GM12878 (cell line): Measurements from ENCODE around the gene VSIG10L2. TPM values are rescaled to one million over a fixed set of nuclear protein-coding genes. Genes with fewer than 3 reads are reported as not detected.
A peak's percentile ranks its signal among the peaks of the same experiment; 100 is the strongest.

Experiments
- ASH2L ChIP-seq: fragments of 300-600, 200-600 bp; sonication (generic); IDR thresholded peaks from 2 replicates; pipeline ENCODE4 v1.6.1; 2017; ENCODE audit warnings: low read depth, mild to moderate bottlenecking, borderline replicate concordance
- BCL11A ChIP-seq: IDR thresholded peaks from 2 replicates; pipeline ENCODE4 v1.6.1; 2011; ENCODE audit warnings: low read depth, low read length
- CBX3 ChIP-seq: fragments of 200-600 bp; sonication (generic); IDR thresholded peaks from 2 replicates; pipeline ENCODE4 v1.6.1; 2016; ENCODE audit warnings: low read depth, borderline replicate concordance
- CREM ChIP-seq: IDR thresholded peaks from 2 replicates; pipeline ENCODE4 v1.6.1; 2014; ENCODE audit warnings: antibody characterized with exemption, low read depth
- DPF2 ChIP-seq: fragments of 450-650 bp; IDR thresholded peaks from 2 replicates; pipeline ENCODE4 v1.6.1; 2017; ENCODE audit warnings: mild to moderate bottlenecking
- EP300 ChIP-seq, 2 experiments: fragments of 150-350 bp in 1 of 2; IDR thresholded peaks; 2 replicates each; pipeline ENCODE4 v1.6.1; 2011 to 2012; ENCODE audit warnings: low read depth in 2 of 2, low read length in 2 of 2, borderline replicate concordance in 1 of 2, improper control_type of control experiment in 1 of 2, inconsistent platforms in 1 of 2; ENCODE audit not compliant: control insufficient read depth in 1 of 2
- ETV6 ChIP-seq, 2 experiments: fragments of 450-650 bp in 1 of 2; IDR thresholded peaks in 1 of 2; conservative IDR thresholded peaks in 1 of 2; 2 replicates each; pipeline ENCODE4 v1.6.1; 2014; ENCODE audit warnings: antibody characterized with exemption in 1 of 2, borderline replicate concordance in 1 of 2, low read depth in 1 of 2, mild to moderate bottlenecking in 1 of 2, moderate library complexity in 1 of 2
- EZH2 ChIP-seq: IDR thresholded peaks from 2 replicates; pipeline ENCODE4 v1.6.1; 2012; ENCODE audit warnings: low read depth, mild to moderate bottlenecking, control low read depth, inconsistent platforms, low read length, borderline replicate concordance; ENCODE audit not compliant: control insufficient read depth
- FOXK2 ChIP-seq: fragments of 450-650 bp; IDR thresholded peaks from 2 replicates; pipeline ENCODE4 v1.6.1; 2017; ENCODE audit warnings: mild to moderate bottlenecking, moderate library complexity
- IKZF2 ChIP-seq, 2 experiments: fragments of 450-650 bp; IDR thresholded peaks; 2 replicates each; pipeline ENCODE4 v1.6.1; 2017; ENCODE audit warnings: mild to moderate bottlenecking in 2 of 2, moderate library complexity in 2 of 2
- KLF5 ChIP-seq: fragments of 450-650 bp; IDR thresholded peaks from 2 replicates; pipeline ENCODE4 v1.6.1; 2014; ENCODE audit warnings: mild to moderate bottlenecking; ENCODE audit not compliant: partially characterized antibody
- NFYB ChIP-seq: IDR thresholded peaks from 2 replicates; pipeline ENCODE4 v1.6.1; 2011; ENCODE audit warnings: low read depth, mild to moderate bottlenecking, low read length, improper control_type of control experiment, moderate library complexity; ENCODE audit not compliant: insufficient read depth
- POLR2A ChIP-seq: IDR thresholded peaks from 2 replicates; pipeline ENCODE4 v1.6.1; 2011; ENCODE audit warnings: low read depth, mild to moderate bottlenecking, low read length
- RCOR1 ChIP-seq: conservative IDR thresholded peaks from 2 replicates; pipeline ENCODE4 v1.6.1; 2012; ENCODE audit warnings: low read depth, low read length, improper control_type of control experiment
- SIN3A ChIP-seq: IDR thresholded peaks from 2 replicates; pipeline ENCODE4 v1.6.1; 2012; ENCODE audit warnings: low read depth, low read length, improper control_type of control experiment
- TCF12 ChIP-seq: IDR thresholded peaks from 2 replicates; pipeline ENCODE4 v1.6.1; 2011; ENCODE audit warnings: low read depth, mild to moderate bottlenecking, low read length
- YY1 ChIP-seq: IDR thresholded peaks from 2 replicates; pipeline ENCODE4 v1.6.1; 2011; ENCODE audit warnings: low read depth, mild to moderate bottlenecking, low read length
- ZNF24 ChIP-seq: fragments of 450-650 bp; IDR thresholded peaks from 2 replicates; pipeline ENCODE4 v1.6.1; 2017; ENCODE audit warnings: antibody characterized with exemption, mild to moderate bottlenecking
- ZNF274 ChIP-seq: IDR thresholded peaks from one replicate; pipeline ENCODE4 v1.8.0; 2011; ENCODE audit not compliant: insufficient read length, insufficient read depth
- ZSCAN29 ChIP-seq: fragments of 450-650 bp; IDR thresholded peaks from 2 replicates; pipeline ENCODE4 v1.6.1; 2017; ENCODE audit warnings: mild to moderate bottlenecking, moderate library complexity
- polyA plus RNA-seq, 11 experiments: library from polyadenylated mRNA; depleted of rRNA in 4 of 11; unstranded in 6 of 11; stranded (reverse) in 5 of 11; fragments of >200 nt; fragmentation: Nextera tagmentation in 4 of 11; fragmentation: Illumina TruSeq in 1 of 11; extraction: Ambion mirVana in 4 of 11; extraction: Trizol in 1 of 11; gene quantifications; 1 replicate in 1 of 11; 2 replicates in 10 of 11; pipeline versions ENCODE4 v1.2.1 to v1.2.3, GENCODE V29; 2011 to 2016; ENCODE audit warnings: inconsistent platforms in 2 of 11, missing spikeins in 2 of 11, low read depth in 1 of 11
- total RNA-seq, 4 experiments: library from RNA; depleted of rRNA in 3 of 4; stranded (reverse); fragments of >200 nt in 3 of 4; fragmentation: Illumina TruSeq in 1 of 4; extraction: Trizol in 1 of 4; gene quantifications; 2 replicates each; pipeline versions ENCODE4 v1.2.1 to v1.2.3, GENCODE V29; 2013 to 2021
- TF ChIP-seq, protein P1 (sequence below): fragments of 450-650 bp; IDR thresholded peaks from 2 replicates; pipeline ENCODE4 v1.6.1; 2017; ENCODE audit warnings: mild to moderate bottlenecking, moderate library complexity
- TF ChIP-seq, protein P2 (sequence below): fragments of 450-650 bp; IDR thresholded peaks from 2 replicates; pipeline ENCODE4 v1.6.1; 2017; ENCODE audit warnings: mild to moderate bottlenecking
- TF ChIP-seq, protein P3 (sequence below): fragments of 450-650 bp; IDR thresholded peaks from 2 replicates; pipeline ENCODE4 v1.6.1; 2017; ENCODE audit warnings: antibody characterized with exemption, mild to moderate bottlenecking, moderate library complexity

VSIG10L2 gene
- total and polyA plus RNA-seq, 10 of the 15 experiments (the other 5 are each of a cell fraction or from before 2014, with no cell fraction given) = 0.02 TPM; not detected in 9

DNA sequence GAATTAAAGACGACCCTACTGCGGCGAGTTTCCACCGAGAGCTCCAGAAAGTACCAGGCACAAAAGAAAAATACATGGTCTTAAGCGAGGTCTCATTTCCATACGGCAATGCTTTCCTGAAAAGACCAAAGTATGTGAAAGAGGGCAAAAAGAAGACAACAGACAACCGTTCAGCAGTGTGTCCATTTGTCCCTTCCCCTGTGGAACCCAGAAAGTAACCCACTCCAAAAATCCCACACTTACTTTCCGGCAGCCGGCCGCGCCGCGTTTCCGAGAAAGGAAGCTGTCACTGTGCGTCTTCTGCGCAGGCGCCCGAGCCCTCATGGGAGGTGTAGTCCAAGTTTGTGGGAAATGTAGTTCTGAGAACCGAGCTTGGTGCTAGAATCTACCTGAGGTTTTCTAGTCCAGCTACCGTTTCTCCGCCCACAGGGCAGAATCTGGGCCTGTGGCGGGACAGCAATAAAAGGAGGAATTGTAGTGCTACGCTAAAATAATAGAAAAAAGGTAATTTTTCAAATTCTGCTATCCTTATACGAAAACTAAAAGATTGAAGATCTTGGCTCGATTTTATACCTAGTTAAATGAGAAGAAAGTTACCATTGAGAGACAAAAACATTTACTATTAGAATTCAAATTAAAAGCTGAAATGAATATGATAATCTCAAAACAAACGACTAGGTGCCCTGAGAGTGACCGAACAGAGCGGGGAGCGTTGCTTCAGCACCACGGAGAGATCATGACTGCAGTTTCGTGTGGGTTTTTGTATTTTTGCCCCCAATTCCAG is 42.7 kb upstream of the VSIG10L2 start, which contains the start of gene PUS3 (continued):
- TF ChIP-seq, protein P1, sequence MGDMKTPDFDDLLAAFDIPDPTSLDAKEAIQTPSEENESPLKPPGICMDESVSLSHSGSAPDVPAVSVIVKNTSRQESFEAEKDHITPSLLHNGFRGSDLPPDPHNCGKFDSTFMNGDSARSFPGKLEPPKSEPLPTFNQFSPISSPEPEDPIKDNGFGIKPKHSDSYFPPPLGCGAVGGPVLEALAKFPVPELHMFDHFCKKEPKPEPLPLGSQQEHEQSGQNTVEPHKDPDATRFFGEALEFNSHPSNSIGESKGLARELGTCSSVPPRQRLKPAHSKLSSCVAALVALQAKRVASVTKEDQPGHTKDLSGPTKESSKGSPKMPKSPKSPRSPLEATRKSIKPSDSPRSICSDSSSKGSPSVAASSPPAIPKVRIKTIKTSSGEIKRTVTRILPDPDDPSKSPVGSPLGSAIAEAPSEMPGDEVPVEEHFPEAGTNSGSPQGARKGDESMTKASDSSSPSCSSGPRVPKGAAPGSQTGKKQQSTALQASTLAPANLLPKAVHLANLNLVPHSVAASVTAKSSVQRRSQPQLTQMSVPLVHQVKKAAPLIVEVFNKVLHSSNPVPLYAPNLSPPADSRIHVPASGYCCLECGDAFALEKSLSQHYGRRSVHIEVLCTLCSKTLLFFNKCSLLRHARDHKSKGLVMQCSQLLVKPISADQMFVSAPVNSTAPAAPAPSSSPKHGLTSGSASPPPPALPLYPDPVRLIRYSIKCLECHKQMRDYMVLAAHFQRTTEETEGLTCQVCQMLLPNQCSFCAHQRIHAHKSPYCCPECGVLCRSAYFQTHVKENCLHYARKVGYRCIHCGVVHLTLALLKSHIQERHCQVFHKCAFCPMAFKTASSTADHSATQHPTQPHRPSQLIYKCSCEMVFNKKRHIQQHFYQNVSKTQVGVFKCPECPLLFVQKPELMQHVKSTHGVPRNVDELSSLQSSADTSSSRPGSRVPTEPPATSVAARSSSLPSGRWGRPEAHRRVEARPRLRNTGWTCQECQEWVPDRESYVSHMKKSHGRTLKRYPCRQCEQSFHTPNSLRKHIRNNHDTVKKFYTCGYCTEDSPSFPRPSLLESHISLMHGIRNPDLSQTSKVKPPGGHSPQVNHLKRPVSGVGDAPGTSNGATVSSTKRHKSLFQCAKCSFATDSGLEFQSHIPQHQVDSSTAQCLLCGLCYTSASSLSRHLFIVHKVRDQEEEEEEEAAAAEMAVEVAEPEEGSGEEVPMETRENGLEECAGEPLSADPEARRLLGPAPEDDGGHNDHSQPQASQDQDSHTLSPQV = no peak
- TF ChIP-seq CBX3 (no peak), BCL11A (no peak), KLF5 (no peak), ASH2L (no peak), ZNF24 (no peak), FOXK2 (no peak), IKZF2 (IDR thresholded peaks at IDR 0.05) (no peak), ZNF274 (no peak), RCOR1 (no peak), TCF12 (0 out of 2 replicates have a peak, but pooled peaks have one; percentile 41), POLR2A (peak; percentile 76), ZSCAN29 (no peak), CREM (peak; percentile 88), NFYB (no peak), EZH2 (no peak), YY1 (peak; percentile 72), EP300 (IDR thresholded peaks at IDR 0.05; ENCODE audit: borderline replicate concordance in 1 of 2, control insufficient read depth in 1 of 2, low read depth in 2 of 2, low read length in 2 of 2) (no peak), SIN3A (no peak), ETV6 (conservative IDR thresholded peaks at IDR 0.05 in 1 of 2, IDR thresholded peaks at IDR 0.05 in 1 of 2; ENCODE audit: borderline replicate concordance in 1 of 2, low read depth in 1 of 2) (no peak), DPF2 (no peak)
- TF ChIP-seq, protein P2, sequence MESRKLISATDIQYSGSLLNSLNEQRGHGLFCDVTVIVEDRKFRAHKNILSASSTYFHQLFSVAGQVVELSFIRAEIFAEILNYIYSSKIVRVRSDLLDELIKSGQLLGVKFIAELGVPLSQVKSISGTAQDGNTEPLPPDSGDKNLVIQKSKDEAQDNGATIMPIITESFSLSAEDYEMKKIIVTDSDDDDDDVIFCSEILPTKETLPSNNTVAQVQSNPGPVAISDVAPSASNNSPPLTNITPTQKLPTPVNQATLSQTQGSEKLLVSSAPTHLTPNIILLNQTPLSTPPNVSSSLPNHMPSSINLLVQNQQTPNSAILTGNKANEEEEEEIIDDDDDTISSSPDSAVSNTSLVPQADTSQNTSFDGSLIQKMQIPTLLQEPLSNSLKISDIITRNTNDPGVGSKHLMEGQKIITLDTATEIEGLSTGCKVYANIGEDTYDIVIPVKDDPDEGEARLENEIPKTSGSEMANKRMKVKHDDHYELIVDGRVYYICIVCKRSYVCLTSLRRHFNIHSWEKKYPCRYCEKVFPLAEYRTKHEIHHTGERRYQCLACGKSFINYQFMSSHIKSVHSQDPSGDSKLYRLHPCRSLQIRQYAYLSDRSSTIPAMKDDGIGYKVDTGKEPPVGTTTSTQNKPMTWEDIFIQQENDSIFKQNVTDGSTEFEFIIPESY = no peak
- TF ChIP-seq, protein P3, sequence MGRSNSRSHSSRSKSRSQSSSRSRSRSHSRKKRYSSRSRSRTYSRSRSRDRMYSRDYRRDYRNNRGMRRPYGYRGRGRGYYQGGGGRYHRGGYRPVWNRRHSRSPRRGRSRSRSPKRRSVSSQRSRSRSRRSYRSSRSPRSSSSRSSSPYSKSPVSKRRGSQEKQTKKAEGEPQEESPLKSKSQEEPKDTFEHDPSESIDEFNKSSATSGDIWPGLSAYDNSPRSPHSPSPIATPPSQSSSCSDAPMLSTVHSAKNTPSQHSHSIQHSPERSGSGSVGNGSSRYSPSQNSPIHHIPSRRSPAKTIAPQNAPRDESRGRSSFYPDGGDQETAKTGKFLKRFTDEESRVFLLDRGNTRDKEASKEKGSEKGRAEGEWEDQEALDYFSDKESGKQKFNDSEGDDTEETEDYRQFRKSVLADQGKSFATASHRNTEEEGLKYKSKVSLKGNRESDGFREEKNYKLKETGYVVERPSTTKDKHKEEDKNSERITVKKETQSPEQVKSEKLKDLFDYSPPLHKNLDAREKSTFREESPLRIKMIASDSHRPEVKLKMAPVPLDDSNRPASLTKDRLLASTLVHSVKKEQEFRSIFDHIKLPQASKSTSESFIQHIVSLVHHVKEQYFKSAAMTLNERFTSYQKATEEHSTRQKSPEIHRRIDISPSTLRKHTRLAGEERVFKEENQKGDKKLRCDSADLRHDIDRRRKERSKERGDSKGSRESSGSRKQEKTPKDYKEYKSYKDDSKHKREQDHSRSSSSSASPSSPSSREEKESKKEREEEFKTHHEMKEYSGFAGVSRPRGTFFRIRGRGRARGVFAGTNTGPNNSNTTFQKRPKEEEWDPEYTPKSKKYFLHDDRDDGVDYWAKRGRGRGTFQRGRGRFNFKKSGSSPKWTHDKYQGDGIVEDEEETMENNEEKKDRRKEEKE = no peak
